Endodermal cell (in vitro differentiated cells): Measurements from ENCODE around the gene TMIGD2. TPM values are rescaled to one million over a fixed set of nuclear protein-coding genes. Genes with fewer than 3 reads are reported as not detected.

ENCODE experiments used
- DNase-seq: peaks from one replicate; pipeline ENCODE4 v3.0.0-alpha.2; 2017
- H3K27ac ChIP-seq: 2 replicates; pipeline ENCODE4 v1.5.1; 2013; ENCODE audit warnings: mild to moderate bottlenecking, low read depth, low read length, moderate library complexity
- H3K27me3 ChIP-seq: 2 replicates; pipeline ENCODE4 v1.6.1; 2013; ENCODE audit warnings: mild to moderate bottlenecking, low read length, moderate library complexity; ENCODE audit not compliant: insufficient read depth, control insufficient read depth, poor library complexity, severe bottlenecking
- H3K36me3 ChIP-seq: 2 replicates; pipeline ENCODE4 v1.7.0; 2013; ENCODE audit warnings: mild to moderate bottlenecking, low read length, moderate library complexity; ENCODE audit not compliant: control insufficient read depth, insufficient read depth
- H3K4me1 ChIP-seq: one replicate; pipeline ENCODE4 v1.7.0; 2013; ENCODE audit warnings: low read length; ENCODE audit not compliant: control insufficient read depth, insufficient read depth
- H3K4me3 ChIP-seq: 2 replicates; pipeline ENCODE4 v1.5.1; 2013; ENCODE audit warnings: mild to moderate bottlenecking, low read length, moderate library complexity
- H3K9ac ChIP-seq: 2 replicates; pipeline ENCODE4 v1.6.1; 2013; ENCODE audit warnings: mild to moderate bottlenecking, low read length, moderate library complexity; ENCODE audit not compliant: poor library complexity, severe bottlenecking; ENCODE audit errors: extremely low read depth
- H3K9me3 ChIP-seq: 2 replicates; pipeline ENCODE4 v1.6.1; 2013; ENCODE audit warnings: mild to moderate bottlenecking, low read length, moderate library complexity; ENCODE audit not compliant: control insufficient read depth
- H3K27ac Mint-ChIP-seq: 2 replicates; pipeline ENCODE4 v1.8.0; 2020; ENCODE audit warnings: mixed read lengths
- H3K27me3 Mint-ChIP-seq: 2 replicates; pipeline ENCODE4 v1.8.0; 2021; ENCODE audit warnings: mild to moderate bottlenecking, mixed read lengths; ENCODE audit not compliant: insufficient read depth
- H3K36me3 Mint-ChIP-seq: 2 replicates; pipeline ENCODE4 v1.8.0; 2020; ENCODE audit warnings: low read depth, mixed read lengths
- H3K4me1 Mint-ChIP-seq: 2 replicates; pipeline ENCODE4 v1.8.0; 2020; ENCODE audit warnings: mixed read lengths
- H3K4me3 Mint-ChIP-seq: 2 replicates; pipeline ENCODE4 v1.8.0; 2020; ENCODE audit warnings: mild to moderate bottlenecking, moderate library complexity, mixed read lengths
- H3K9me3 Mint-ChIP-seq: 2 replicates; pipeline ENCODE4 v1.8.0; 2020; ENCODE audit warnings: mild to moderate bottlenecking, mixed read lengths
- CTCF ChIP-seq: fragments of 200-600 bp; sonication (generic); conservative IDR thresholded peaks from 2 replicates; pipeline ENCODE4 v1.5.0; 2021; ENCODE audit warnings: antibody characterized with exemption, mild to moderate bottlenecking
- WGBS, 2 experiments: methylation state at CpG; one replicate each; pipeline versions ENCODE4 v1.1.5 to v1.1.7; 2013; ENCODE audit warnings: missing lambda C conversion rate in 2 of 2, mixed read lengths in 1 of 2; ENCODE audit not compliant: insufficient coverage in 1 of 2, insufficient read length in 1 of 2; 5-methylcytosine and 5-hydroxymethylcytosine counted together
- total RNA-seq, 2 donors: library from RNA; stranded (reverse); fragmentation: NEBNext Ultra II Directional in 1 of 2; extraction: Animal tissue kit (Norgen Biotek cat#: 25700) in 1 of 2; gene quantifications; 2 replicates in 1 of 2; 3 replicates in 1 of 2; pipeline ENCODE4 v1.2.1, GENCODE V29; 2021

The TMIGD2 gene
- total RNA-seq, 2 donors from 2014 or later: 0.58 to 0.70 TPM

GRCh38 chr19:4279267-4279529, 23.0 kb downstream of the TMIGD2 start:
- no peaks in the 10 kb centered on the region for H3K36me3 ChIP-seq
- H3K4me3 Mint-ChIP-seq: peak overlapping the region; percentile 63
- peaks cover 2% of the 10 kb centered on the region for H3K4me1 Mint-ChIP-seq
- peaks cover 42% of the 10 kb centered on the region for H3K27me3 ChIP-seq
- no peak overlapping the region for H3K27ac Mint-ChIP-seq
- TF ChIP-seq CTCF: no peak
- no peak overlapping the region for H3K27ac ChIP-seq
- no peaks in the 10 kb centered on the region for H3K4me1 ChIP-seq
- H3K9me3 ChIP-seq: no peaks in the 10 kb centered on the region
- H3K4me3 ChIP-seq: peak overlapping the region; percentile 71
- H3K9ac ChIP-seq: peak overlapping the region; percentile 15
- peaks cover 50% of the 10 kb centered on the region for H3K27me3 Mint-ChIP-seq
- DNase-seq: no peak
- no peaks in the 10 kb centered on the region for H3K9me3 Mint-ChIP-seq
- 0% methylated on average over 23 of the region's 30 CpGs; no CpG with 5 or more reads in 1 of the 2 experiments for WGBS, 2 experiments
- H3K36me3 Mint-ChIP-seq: no peaks in the 10 kb centered on the region

DNA sequence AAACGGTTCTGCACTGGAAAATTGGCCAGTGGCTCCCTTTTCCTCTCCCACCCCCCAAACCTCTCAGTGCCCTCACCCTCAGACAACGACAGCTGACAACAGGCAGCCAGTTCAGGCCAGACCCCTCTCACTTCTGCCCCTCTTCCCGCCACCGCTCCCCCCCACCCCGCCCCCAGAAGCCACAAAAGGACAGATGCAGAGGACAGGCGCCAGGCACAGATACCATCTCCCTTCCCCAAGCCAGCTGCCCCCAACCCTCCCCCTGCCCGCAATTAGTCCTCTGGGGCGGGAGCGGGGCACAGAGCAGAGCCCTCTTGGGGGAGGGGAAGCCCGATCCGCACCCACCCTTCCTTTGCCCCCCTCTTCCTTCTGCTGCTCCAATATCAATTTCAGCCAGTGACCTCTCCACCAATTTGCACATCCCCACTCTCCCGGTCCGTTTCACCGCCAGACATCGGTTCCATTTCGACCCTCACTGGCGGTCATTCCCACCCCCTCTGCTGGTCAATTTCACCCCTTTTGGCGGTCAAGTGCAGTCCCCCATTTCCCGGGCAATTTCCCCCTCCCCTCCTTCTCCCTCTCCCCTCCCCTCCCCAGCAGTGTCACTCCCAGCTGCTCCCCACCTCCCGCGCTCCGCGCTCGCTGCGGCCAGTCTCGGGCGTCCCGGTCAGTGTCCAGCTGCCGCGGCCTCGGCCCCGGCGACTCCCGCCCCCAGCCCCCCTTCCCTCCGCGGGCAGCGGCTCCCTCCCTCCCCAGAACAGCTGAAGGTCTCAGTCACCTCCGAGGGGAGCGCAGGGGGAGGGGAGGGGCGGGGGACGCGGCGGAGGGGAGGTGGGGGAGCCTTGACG, 23.5 kb downstream of the TMIGD2 start, which contains the start of gene SHD:
SHD (plus strand) TSS at position 848 of the 848 bp plus-strand sequence. CDS start 798 bp downstream, outside the sequence.
- Histone ChIP-seq H3K4me3 (peak within 1 kb of the TSS; percentile 71), H3K27ac (peak within 1 kb of the TSS; percentile 44), H3K27me3 (peaks cover 42% of the 10 kb centered on the region), H3K9me3 (no peaks in the 10 kb centered on the region), H3K4me1 (no peaks in the 10 kb centered on the region), H3K36me3 (no peaks in the 10 kb centered on the region), H3K9ac (peak within 1 kb of the TSS; percentile 15)
- peaks cover 2% of the 10 kb centered on the region for H3K4me1 Mint-ChIP-seq
- no peaks in the 10 kb centered on the region for H3K9me3 Mint-ChIP-seq
- no peak within 1 kb of the TSS for H3K27ac Mint-ChIP-seq
- no peak for TF ChIP-seq CTCF
- H3K4me3 Mint-ChIP-seq: peak within 1 kb of the TSS; percentile 63
- no peaks in the 10 kb centered on the region for H3K36me3 Mint-ChIP-seq
- H3K27me3 Mint-ChIP-seq: peaks cover 50% of the 10 kb centered on the region
- DNase-seq: peak; percentile 75
- 4 to 7% methylated on average over 6 to 34 of the region's 44 CpGs for WGBS, 2 experiments

DNA sequence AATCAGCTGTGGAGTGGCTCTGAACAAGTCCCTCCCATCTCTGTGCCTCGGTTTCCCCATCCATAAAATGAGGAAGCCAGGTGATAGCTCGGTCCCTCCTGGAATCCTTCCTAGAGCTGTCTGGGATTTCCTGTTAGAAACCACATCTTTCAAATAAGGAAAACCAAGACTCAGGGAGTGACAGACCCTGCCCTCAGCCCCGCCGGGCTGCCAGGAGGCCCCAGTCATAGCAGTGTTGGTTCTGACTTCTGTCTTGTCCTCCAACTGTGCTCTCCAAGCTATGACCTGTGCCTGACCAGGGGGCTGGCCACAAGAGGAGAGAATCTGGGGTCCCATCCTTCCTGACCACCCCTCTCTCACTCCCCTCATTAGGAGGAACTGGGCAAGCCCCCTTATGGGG, 24.2 kb downstream of the TMIGD2 start:
- H3K27ac ChIP-seq: no peak overlapping the region
- DNase-seq: peak; percentile 56
- Mint-ChIP-seq H3K4me3 (peak overlapping the region; percentile 63), H3K36me3 (no peaks in the 10 kb centered on the region), H3K27me3 (peaks cover 44% of the 10 kb centered on the region), H3K9me3 (no peaks in the 10 kb centered on the region), H3K4me1 (peaks cover 2% of the 10 kb centered on the region), H3K27ac (no peak overlapping the region)
- H3K9me3 ChIP-seq: no peaks in the 10 kb centered on the region
- no peaks in the 10 kb centered on the region for H3K4me1 ChIP-seq
- H3K9ac ChIP-seq: no peak overlapping the region
- no peak for TF ChIP-seq CTCF
- H3K4me3 ChIP-seq: no peak overlapping the region
- no peaks in the 10 kb centered on the region for H3K36me3 ChIP-seq
- WGBS, 2 experiments: 59 to 67% methylated on average over 3 to 4 of the region's 4 CpGs
- peaks cover 40% of the 10 kb centered on the region for H3K27me3 ChIP-seq
